Astrocyte (in vitro differentiated cells and primary cell): Measurements from ENCODE around the gene NPHP4. TPM values are rescaled to one million over a fixed set of nuclear protein-coding genes. Genes with fewer than 3 reads are reported as not detected.

Source experiments
- DNase-seq: peaks from one replicate; pipeline ENCODE4 v3.0.0-alpha.2; 2010; ENCODE audit warnings: low read depth
- FAIRE-seq: peaks from 2 replicates; lab custom pipeline; 2011; peaks lifted over from hg19 to GRCh38; lab: Jason Lieb, UNC
- H2AFZ ChIP-seq: 2 replicates; pipeline ENCODE4 v1.6.0; 2012; ENCODE audit warnings: low read depth, low read length, inconsistent platforms
- H3K27ac ChIP-seq: 2 replicates; pipeline ENCODE4 v1.5.1; 2011; ENCODE audit warnings: low read depth, low read length, inconsistent platforms
- H3K27me3 ChIP-seq: 2 replicates; pipeline ENCODE4 v1.6.0; 2011; ENCODE audit warnings: low read length, inconsistent platforms; ENCODE audit not compliant: insufficient read depth
- H3K36me3 ChIP-seq: 2 replicates; pipeline ENCODE4 v1.5.1; 2011; ENCODE audit warnings: low read length, inconsistent platforms; ENCODE audit not compliant: insufficient read depth
- H3K4me1 ChIP-seq: 2 replicates; pipeline ENCODE4 v1.5.1; 2011; ENCODE audit warnings: low read length, inconsistent platforms; ENCODE audit not compliant: insufficient read depth
- H3K4me2 ChIP-seq: 2 replicates; pipeline ENCODE4 v1.6.0; 2012; ENCODE audit warnings: low read length, inconsistent platforms
- H3K4me3 ChIP-seq: 2 replicates; pipeline ENCODE4 v1.5.1; 2011; ENCODE audit warnings: low read depth, mild to moderate bottlenecking, low read length, inconsistent platforms; ENCODE audit not compliant: insufficient read depth
- H3K79me2 ChIP-seq: 2 replicates; pipeline ENCODE4 v1.6.0; 2012; ENCODE audit warnings: mild to moderate bottlenecking, low read length, inconsistent platforms; ENCODE audit not compliant: insufficient read depth
- H3K9ac ChIP-seq: 2 replicates; pipeline ENCODE4 v1.6.0; 2012; ENCODE audit warnings: mild to moderate bottlenecking, low read length, inconsistent platforms
- H3K9me3 ChIP-seq: 2 replicates; pipeline ENCODE4 v1.5.1; 2012; ENCODE audit warnings: low read depth, mild to moderate bottlenecking, low read length, inconsistent platforms; ENCODE audit not compliant: insufficient read depth
- H4K20me1 ChIP-seq: 2 replicates; pipeline ENCODE4 v1.6.0; 2012; ENCODE audit warnings: low read length, inconsistent platforms; ENCODE audit not compliant: insufficient read depth
- H3K27ac Mint-ChIP-seq: one replicate; pipeline ENCODE4 v1.8.0; 2021; ENCODE audit warnings: mild to moderate bottlenecking, mixed read lengths; ENCODE audit not compliant: unreplicated experiment
- H3K27me3 Mint-ChIP-seq: one replicate; pipeline ENCODE4 v1.8.0; 2021; ENCODE audit warnings: low read depth, mixed read lengths; ENCODE audit not compliant: unreplicated experiment
- H3K36me3 Mint-ChIP-seq: one replicate; pipeline ENCODE4 v1.8.0; 2021; ENCODE audit warnings: low read depth, mixed read lengths; ENCODE audit not compliant: unreplicated experiment
- H3K4me1 Mint-ChIP-seq: one replicate; pipeline ENCODE4 v1.8.0; 2021; ENCODE audit warnings: low read depth, mixed read lengths; ENCODE audit not compliant: unreplicated experiment
- H3K4me3 Mint-ChIP-seq: one replicate; pipeline ENCODE4 v1.8.0; 2021; ENCODE audit warnings: mild to moderate bottlenecking, moderate library complexity, mixed read lengths; ENCODE audit not compliant: unreplicated experiment
- H3K9me3 Mint-ChIP-seq: one replicate; pipeline ENCODE4 v1.8.0; 2021; ENCODE audit warnings: mild to moderate bottlenecking, mixed read lengths; ENCODE audit not compliant: unreplicated experiment
- CTCF ChIP-seq: IDR thresholded peaks from 2 replicates; pipeline ENCODE4 v1.5.1; 2011; ENCODE audit warnings: low read depth, mild to moderate bottlenecking, inconsistent platforms, low read length, moderate library complexity; ENCODE audit not compliant: insufficient read depth
- EZH2 ChIP-seq: IDR thresholded peaks from 2 replicates; pipeline ENCODE4 v1.6.1; 2012; ENCODE audit warnings: mild to moderate bottlenecking, low read length, inconsistent platforms; ENCODE audit not compliant: insufficient read depth
- total RNA-seq: library from RNA; stranded (reverse); gene quantifications from 2 replicates; pipeline ENCODE4 v1.2.1, GENCODE V29; 2021

Gene NPHP4
- total RNA-seq, 1 donor from 2014 or later = 8.4 TPM

GRCh38 chr1:5940723-5941407, 51.4 kb downstream of the NPHP4 start:
- Mint-ChIP-seq H3K27me3 (no peaks in the 10 kb centered on the region), H3K36me3 (peaks cover 11% of the 10 kb centered on the region), H3K4me1 (peaks cover 40% of the 10 kb centered on the region), H3K27ac (no peak overlapping the region), H3K9me3 (no peaks in the 10 kb centered on the region), H3K4me3 (no peak overlapping the region)
- no peak for DNase-seq
- H3K79me2 ChIP-seq = no peaks in the 10 kb centered on the region
- TF ChIP-seq CTCF (no peak), EZH2 (no peak)
- no peaks in the 10 kb centered on the region for H4K20me1 ChIP-seq
- no peaks in the 10 kb centered on the region for H3K36me3 ChIP-seq
- no peak overlapping the region for H3K27ac ChIP-seq
- FAIRE-seq = no peak
- no peak overlapping the region for H3K4me3 ChIP-seq
- no peak overlapping the region for H3K9ac ChIP-seq
- H3K4me2 ChIP-seq = no peak overlapping the region
- no peaks in the 10 kb centered on the region for H3K9me3 ChIP-seq
- H2AFZ ChIP-seq = no peak overlapping the region
- no peaks in the 10 kb centered on the region for H3K27me3 ChIP-seq
- H3K4me1 ChIP-seq = peaks cover 18% of the 10 kb centered on the region

- no peaks in the 10 kb centered on the region for H3K36me3 ChIP-seq
- no peaks in the 10 kb centered on the region for H4K20me1 ChIP-seq
- peak overlapping the region; percentile 79 for H3K4me2 ChIP-seq
- TF ChIP-seq CTCF (no peak), EZH2 (no peak)
- DNase-seq = no peak
- H3K9me3 ChIP-seq = no peaks in the 10 kb centered on the region
- no peaks in the 10 kb centered on the region for H3K79me2 ChIP-seq
- no peak overlapping the region for H2AFZ ChIP-seq
- Mint-ChIP-seq H3K36me3 (peaks cover 9% of the 10 kb centered on the region), H3K27ac (peak overlapping the region; percentile 34), H3K4me3 (no peak overlapping the region), H3K4me1 (peaks cover 40% of the 10 kb centered on the region), H3K27me3 (no peaks in the 10 kb centered on the region), H3K9me3 (no peaks in the 10 kb centered on the region)
- no peak overlapping the region for H3K9ac ChIP-seq
- H3K4me3 ChIP-seq = no peak overlapping the region
- no peak overlapping the region for H3K27ac ChIP-seq
- H3K27me3 ChIP-seq = no peaks in the 10 kb centered on the region
- no peak for FAIRE-seq
- peaks cover 18% of the 10 kb centered on the region for H3K4me1 ChIP-seq
Measured at GRCh38 chr1:5939271-5940170, 52.7 kb downstream of the NPHP4 start.
